ENCODE results near the gene FOLR3.
"Not testable (repeated sequence)": the region's sequence is repeated elsewhere in the genome, so short reads cannot be mapped to it uniquely, and the experiment has no call there.

The FOLR3 gene

DNA sequence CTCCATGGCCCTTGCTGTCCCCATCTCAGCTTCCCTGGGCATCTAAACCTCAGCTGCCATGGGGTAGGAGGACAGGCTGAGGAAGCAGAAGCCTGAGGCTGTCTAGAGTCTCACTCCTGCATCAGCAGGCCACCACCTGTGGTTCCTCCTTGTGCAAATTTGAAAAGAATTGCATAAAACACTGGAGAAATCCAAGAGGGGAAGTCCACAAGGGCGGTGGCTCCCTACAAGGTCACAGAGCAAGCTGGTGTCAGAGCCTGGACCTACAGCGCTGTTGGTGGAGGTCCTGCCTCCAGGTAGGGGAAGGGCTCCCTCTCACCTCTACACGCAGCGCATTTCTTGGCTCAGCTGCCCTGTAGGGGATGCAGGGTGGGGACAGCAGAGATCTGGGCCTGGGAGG is at the start of gene FOLR3:
TSS of gene FOLR3 (plus strand) at position 253 of the 400 bp plus-strand sequence. CDS start 228 bp downstream, outside the sequence.
- not testable (repeated sequence) for H3K4me1 ChIP-seq (ENCODE audit: insufficient read depth, low read length); H3K36me3 ChIP-seq (ENCODE audit: insufficient read depth, low read length); H3K9me3 ChIP-seq (ENCODE audit: control insufficient read depth, insufficient read depth, low read length); H3K9ac ChIP-seq (ENCODE audit: low read depth, low read length)

DNA sequence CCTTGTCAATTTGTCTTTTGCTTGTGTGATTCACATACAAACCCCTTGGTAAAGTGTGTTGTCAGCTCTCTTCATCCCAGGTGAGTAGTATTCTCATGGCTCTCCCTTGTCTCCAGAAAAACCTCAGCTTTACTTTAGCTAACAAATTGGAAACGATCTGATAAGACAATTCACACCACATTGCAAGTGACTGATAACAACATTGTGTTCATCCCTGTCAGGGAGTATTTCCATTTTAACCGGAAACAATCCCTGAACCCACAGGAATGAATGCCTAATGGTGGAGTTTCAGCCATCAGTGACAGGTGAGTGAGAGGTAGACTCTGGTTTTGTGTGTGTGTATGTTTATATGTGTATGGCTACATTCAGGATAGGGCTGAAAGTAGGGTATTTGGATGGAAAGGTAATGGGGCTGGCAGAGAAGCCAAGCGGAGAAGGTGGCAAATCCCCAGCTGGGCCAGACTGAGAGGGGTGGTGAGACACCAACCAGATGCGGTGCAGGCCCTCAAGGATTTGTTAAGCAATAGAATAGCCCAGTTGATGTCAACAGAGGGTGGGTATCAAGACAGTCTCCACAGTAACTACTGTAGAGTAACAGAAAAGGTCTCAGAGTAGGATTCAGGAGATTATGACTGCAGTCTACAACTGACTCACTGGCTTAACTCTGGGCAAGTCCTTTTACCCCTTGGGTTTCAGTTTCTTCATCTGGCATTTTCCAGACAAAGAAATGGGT is 47.3 kb upstream of the FOLR3 start:
- no peaks in the 10 kb centered on the region for H3K9me3 ChIP-seq (ENCODE audit: control insufficient read depth, insufficient read depth, low read length)

DNA sequence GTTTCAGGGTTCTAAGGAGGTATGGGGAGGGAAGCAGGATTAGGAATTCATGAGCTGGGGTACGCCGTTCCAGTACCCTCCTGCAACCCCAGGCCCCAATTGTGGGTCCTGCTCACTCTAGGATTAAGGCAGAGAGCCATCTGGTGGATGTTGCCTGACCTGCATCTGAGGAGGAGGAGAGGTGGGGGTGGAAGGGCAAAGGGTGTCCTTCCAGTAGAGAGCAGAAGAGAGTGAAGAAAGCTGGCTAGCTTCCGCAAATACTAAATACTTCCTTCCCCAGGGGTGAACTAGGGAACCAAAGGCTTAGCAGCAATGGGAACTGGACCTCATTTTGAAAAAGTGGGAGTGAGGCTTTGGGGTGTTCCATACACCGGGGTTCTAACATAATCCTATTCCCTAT is 44.2 kb upstream of the FOLR3 start:
- Histone ChIP-seq H3K9ac (ENCODE audit: low read depth, low read length) (no peak overlapping the region), H3K9me3 (ENCODE audit: control insufficient read depth, insufficient read depth, low read length) (no peaks in the 10 kb centered on the region), H3K36me3 (ENCODE audit: insufficient read depth, low read length) (0 out of 2 replicates have a peak, but pooled peaks cover 5% of the 10 kb centered on the region), H3K4me1 (ENCODE audit: insufficient read depth, low read length) (no peaks in the 10 kb centered on the region)

More for the DNA sequence above, 47.3 kb upstream of the FOLR3 start:
- no peaks in the 10 kb centered on the region for H3K4me1 ChIP-seq (ENCODE audit: insufficient read depth, low read length)
- no peaks in the 10 kb centered on the region for H3K36me3 ChIP-seq (ENCODE audit: insufficient read depth, low read length)
- H3K9ac ChIP-seq (ENCODE audit: low read depth, low read length) = no peak overlapping the region

DNA sequence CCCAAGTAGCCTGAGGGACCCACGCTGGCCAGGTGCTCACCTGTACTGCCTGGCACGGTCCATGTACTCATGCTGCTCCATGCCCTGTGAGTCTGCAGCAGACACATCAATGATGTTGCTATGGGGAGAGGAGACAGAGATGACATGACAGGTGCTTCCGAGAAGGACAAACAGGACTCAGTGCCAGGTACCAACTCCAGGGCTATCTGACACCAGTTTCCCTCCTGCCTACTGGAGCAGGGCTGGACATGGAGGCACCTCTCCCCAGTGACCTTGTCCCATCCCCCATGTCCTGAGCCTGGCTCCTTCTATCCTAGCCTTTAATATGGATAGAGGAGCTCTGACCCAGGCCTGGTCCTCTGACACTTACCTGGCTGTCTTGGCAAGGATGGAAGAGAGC is 36.8 kb upstream of the FOLR3 start:
- H3K4me1 ChIP-seq (ENCODE audit: insufficient read depth, low read length) = 0 out of 2 replicates have a peak, but pooled peaks cover 4% of the 10 kb centered on the region
- no peak overlapping the region for H3K9ac ChIP-seq (ENCODE audit: low read depth, low read length)
- H3K9me3 ChIP-seq (ENCODE audit: control insufficient read depth, insufficient read depth, low read length) = no peaks in the 10 kb centered on the region
- H3K36me3 ChIP-seq (ENCODE audit: insufficient read depth, low read length) = peaks cover 9% of the 10 kb centered on the region

DNA sequence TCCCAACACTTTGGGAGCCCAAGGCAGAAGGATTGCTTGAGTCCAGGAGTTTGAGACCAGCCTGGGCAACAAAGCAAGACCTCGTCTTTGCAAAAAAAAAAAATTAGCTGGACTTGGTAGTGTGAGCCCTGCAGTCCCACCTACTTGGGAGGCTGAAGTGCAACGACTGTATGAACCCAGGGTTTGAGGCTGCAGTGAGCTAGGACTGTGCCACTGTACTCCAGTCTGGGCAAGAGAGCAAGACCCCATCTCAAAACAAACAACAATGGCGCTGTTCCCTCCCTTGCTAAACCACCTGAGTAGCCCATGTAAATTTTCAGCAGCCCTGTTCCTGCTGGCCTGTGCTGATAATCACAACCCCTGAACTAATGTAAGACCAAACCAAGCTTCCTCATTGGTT is 35.5 kb upstream of the FOLR3 start:
- Histone ChIP-seq H3K36me3 (ENCODE audit: insufficient read depth, low read length) (peaks cover 4% of the 10 kb centered on the region), H3K9ac (ENCODE audit: low read depth, low read length) (no peak overlapping the region), H3K9me3 (ENCODE audit: control insufficient read depth, insufficient read depth, low read length) (no peaks in the 10 kb centered on the region), H3K4me1 (ENCODE audit: insufficient read depth, low read length) (0 out of 2 replicates have a peak, but pooled peaks cover 4% of the 10 kb centered on the region)

DNA sequence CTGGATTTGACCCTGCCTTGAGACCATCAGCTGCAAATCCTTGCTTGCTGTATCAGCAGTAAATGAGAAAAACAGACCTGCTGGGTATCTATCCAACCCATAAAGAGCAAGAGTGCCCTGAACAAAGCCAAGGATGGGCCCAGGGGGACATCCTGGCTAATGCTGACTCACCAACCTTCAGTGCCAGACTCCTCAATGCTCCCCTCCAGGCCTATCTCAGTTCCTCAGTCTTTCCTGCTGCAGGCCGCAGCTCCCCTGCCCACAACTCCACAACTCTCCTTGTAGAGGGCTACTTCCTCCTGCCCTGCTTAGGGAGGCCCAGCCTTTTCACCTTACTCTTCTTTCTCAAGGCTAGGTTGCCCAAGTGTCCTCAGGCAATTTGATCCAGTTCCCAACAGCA is 35.1 kb upstream of the FOLR3 start:
- Histone ChIP-seq H3K9me3 (ENCODE audit: control insufficient read depth, insufficient read depth, low read length) (no peaks in the 10 kb centered on the region), H3K36me3 (ENCODE audit: insufficient read depth, low read length) (peaks cover 4% of the 10 kb centered on the region), H3K4me1 (ENCODE audit: insufficient read depth, low read length) (0 out of 2 replicates have a peak, but pooled peaks cover 4% of the 10 kb centered on the region), H3K9ac (ENCODE audit: low read depth, low read length) (no peak overlapping the region)

DNA sequence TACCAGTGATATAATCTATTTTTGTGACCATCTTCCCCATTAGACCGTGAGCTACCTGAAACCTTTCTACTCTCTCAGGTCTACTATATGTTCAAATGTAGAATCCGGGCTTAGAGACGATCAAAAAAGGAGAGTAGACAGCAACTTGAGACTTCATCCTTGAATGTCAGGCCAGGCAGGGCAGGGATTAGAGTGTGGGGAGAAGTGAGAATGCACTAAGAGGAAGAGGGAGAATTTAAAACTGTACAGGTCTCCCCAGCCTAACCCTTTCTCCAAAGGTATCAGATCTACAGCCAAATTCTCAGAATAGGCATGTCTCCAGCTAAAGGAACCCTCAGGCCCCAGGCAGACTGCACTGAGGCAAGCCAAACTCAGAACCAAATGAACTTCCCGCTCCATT is 33.4 kb upstream of the FOLR3 start:
- H3K9me3 ChIP-seq (ENCODE audit: control insufficient read depth, insufficient read depth, low read length) = no peaks in the 10 kb centered on the region
- 0 out of 2 replicates have a peak, but pooled peaks cover 4% of the 10 kb centered on the region for H3K4me1 ChIP-seq (ENCODE audit: insufficient read depth, low read length)
- peaks cover 4% of the 10 kb centered on the region for H3K36me3 ChIP-seq (ENCODE audit: insufficient read depth, low read length)
- H3K9ac ChIP-seq (ENCODE audit: low read depth, low read length) = peak overlapping the region; percentile 92

DNA sequence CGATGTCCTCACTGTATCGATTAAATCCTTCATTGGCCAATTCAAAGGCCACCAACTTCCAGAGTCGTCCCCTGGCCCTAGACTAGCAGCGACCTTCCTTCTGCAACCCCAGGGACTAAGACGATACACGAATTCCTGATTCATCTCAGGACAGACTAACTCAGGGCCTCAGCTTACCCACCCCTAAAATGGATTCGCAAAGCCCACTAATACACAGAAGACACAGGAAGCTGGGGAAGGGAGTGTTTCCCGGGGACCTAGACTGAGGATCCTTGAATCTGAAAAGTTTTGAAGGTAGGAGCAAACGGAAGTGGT is 32.9 kb upstream of the FOLR3 start:
- Histone ChIP-seq H3K9me3 (ENCODE audit: control insufficient read depth, insufficient read depth, low read length) (no peaks in the 10 kb centered on the region), H3K9ac (ENCODE audit: low read depth, low read length) (peak overlapping the region; percentile 92), H3K4me1 (ENCODE audit: insufficient read depth, low read length) (0 out of 2 replicates have a peak, but pooled peaks cover 4% of the 10 kb centered on the region), H3K36me3 (ENCODE audit: insufficient read depth, low read length) (peaks cover 1% of the 10 kb centered on the region)

DNA sequence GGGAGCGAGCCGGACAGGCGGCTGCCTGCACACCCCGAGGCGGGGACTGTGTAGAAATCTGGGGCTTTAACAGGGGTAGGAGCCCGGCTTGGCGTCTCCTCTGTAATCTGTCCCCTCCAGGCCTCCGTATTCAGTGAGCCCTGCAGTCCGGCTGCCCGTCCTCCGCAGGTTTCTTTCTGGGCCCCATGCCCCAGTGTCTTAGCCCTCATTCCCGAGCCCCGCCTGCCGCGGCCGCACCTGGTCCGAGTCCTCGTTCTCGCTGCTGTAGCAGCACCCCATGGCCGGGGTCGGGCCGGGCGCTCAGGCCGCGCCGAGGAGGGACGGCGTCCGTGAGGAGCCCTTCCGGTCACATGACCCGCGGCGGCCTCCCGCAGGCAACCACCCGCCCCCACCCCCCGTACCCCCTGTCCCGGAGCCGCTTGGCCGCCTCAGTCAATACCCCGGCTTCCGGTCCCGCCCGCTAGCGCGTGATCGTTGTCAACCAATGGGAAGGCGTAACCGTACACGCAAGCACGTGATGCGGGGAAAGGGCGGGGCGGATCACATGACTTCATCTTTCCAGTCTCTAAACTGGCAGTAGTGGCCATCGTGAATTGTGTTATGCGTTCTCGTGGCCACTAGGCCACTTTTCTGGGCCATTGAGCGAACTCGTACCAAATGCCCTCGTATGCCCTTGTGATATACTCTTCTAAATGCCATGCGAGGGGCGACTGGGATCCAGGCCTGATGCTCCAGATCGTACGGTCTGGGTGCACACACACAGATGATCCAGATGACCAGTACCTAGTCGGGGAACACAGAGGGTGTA is 32.4 kb upstream of the FOLR3 start, which contains the start of gene LAMTOR1:
TSS of gene LAMTOR1 (minus strand) at position 352 of the 808 bp plus-strand sequence. CDS start at position 279, 73 bp downstream.
- Histone ChIP-seq H3K4me1 (ENCODE audit: insufficient read depth, low read length) (0 out of 2 replicates have a peak, but pooled peaks cover 4% of the 10 kb centered on the region), H3K9me3 (ENCODE audit: control insufficient read depth, insufficient read depth, low read length) (no peaks in the 10 kb centered on the region), H3K9ac (ENCODE audit: low read depth, low read length) (peak within 1 kb of the TSS; percentile 92), H3K36me3 (ENCODE audit: insufficient read depth, low read length) (no peaks in the 10 kb centered on the region; the same call in 1 of the 2 replicates)

DNA sequence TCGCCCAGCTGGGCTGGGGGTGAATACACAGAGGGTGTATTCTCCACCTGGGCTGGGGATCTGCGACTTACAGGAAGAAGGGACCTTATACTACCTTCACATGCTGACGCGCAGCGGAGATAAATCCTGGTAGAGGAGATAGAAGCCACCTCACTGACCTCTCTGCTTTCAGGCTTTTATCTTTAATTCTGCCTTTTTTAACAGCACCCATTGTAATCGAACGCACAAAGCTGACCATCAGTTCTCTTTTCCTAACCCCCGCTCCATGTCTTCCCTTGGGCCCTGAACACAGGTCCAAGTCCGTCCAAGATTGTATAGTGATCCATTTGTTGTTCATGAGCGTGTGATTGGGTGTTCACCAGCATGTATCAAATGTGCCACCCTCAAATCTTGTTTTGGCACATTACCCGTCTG is 31.8 kb upstream of the FOLR3 start:
- Histone ChIP-seq H3K9me3 (ENCODE audit: control insufficient read depth, insufficient read depth, low read length) (no peaks in the 10 kb centered on the region), H3K36me3 (ENCODE audit: insufficient read depth, low read length) (no peaks in the 10 kb centered on the region; the same call in 1 of the 2 replicates), H3K4me1 (ENCODE audit: insufficient read depth, low read length) (0 out of 2 replicates have a peak, but pooled peaks cover 4% of the 10 kb centered on the region), H3K9ac (ENCODE audit: low read depth, low read length) (peak overlapping the region; percentile 44)

DNA sequence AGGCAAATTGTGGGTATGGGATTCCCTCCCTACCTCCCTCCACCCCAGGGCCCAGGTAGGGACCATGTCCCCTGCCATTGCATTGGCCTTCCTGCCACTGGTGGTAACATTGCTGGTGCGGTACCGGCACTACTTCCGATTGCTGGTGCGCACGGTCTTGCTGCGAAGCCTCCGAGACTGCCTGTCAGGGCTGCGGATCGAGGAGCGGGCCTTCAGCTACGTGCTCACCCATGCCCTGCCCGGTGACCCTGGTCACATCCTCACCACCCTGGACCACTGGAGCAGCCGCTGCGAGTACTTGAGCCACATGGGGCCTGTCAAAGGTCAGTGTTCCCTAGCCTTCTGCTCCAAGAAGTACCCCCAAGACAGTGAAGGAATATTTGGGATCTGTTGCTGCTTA is 29.6 kb upstream of the FOLR3 start, which contains the start of gene TOMT:
TSS of gene TOMT (plus strand) at position 37 of the 400 bp plus-strand sequence. CDS start at position 65, 28 bp downstream.
- Histone ChIP-seq H3K9me3 (ENCODE audit: control insufficient read depth, insufficient read depth, low read length) (no peaks in the 10 kb centered on the region), H3K4me1 (ENCODE audit: insufficient read depth, low read length) (0 out of 2 replicates have a peak, but pooled peaks cover 4% of the 10 kb centered on the region), H3K9ac (ENCODE audit: low read depth, low read length) (no peak within 1 kb of the TSS), H3K36me3 (ENCODE audit: insufficient read depth, low read length) (no peaks in the 10 kb centered on the region; the same call in 1 of the 2 replicates)

DNA sequence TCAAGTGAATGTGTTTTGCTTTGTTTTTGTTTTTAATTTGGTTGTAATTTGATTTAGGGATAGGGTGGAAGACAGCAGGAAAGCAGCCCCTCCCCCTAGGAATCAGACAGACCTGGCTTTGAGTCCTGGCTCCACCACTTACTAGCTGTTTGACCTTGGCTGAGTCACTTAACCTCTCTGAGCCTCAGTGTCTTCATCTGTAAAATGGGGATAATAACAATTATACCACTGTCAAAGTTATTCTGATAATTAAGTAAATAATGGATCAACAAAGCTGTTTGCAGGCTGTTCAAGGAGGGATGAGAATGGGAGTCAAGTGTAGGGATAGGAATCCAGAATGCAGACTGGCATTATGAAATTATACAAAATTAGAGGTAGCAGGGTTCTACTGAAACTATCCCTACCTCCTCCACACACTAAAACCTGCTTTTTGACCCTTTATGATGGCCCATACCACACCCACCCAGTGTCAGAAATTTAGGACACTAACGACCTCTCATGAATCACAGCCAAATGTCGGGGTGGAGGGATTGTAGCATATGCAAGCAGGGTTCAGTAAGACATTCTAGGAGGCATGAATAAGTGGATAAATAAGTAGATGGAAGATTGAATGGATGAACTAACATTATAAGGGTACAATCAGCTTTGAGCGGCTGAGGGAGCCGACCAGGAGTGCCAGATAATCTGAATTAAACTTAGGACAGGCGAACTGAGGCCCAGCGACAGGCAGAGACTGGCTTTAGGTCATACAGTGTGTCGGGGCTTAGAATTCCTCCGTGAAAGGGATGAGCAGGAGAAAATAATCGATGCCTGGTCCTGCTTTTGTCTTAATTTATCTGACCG is 24.0 kb upstream of the FOLR3 start:
- peak overlapping the region; percentile 96 for H3K9ac ChIP-seq (ENCODE audit: low read depth, low read length)

DNA sequence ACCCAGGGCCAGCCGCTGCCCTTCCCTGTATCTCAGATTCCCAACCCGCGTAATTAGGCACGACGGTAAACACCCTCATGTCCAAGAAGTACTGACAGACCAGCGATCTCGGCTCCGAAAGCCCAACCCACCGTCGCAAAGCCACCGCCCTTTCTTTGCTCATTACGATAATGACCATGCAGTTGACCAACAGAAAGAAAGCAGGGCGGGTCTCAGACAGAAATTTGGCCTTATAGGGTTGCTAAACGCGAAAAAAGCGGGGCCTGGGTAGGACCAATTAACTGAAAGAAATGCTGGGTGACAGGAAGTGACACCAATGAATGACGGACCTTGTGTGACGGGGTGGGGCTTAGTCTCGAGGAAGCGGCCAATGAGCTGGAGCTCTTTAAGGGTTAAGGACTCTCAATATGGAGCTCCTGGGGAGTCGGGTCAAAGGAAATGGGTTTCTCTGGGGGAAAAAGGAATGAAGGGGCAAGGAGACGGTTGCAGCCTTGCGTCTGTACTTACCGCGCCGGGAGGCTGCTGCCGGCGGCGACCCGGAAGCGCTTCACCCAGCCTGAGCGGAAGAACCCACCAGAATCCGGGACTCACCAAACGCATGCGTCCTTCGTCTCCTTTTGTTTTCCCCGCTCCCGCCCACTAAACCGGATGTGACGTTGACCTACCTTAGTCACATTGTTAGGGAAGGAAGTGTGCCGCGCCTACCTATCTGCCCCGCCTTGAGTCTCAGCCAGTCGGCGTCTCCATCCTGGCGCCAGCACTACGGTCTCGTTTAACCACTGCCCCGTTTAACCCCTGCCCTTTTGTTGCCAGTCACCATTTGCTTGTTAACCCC is 23.2 kb upstream of the FOLR3 start, which contains the start of gene ANAPC15:
TSS of gene ANAPC15 (minus strand) at position 553 of the 835 bp plus-strand sequence. CDS start 1,419 bp downstream, outside the sequence.
- no peaks in the 10 kb centered on the region for H3K36me3 ChIP-seq (ENCODE audit: insufficient read depth, low read length)
- H3K9me3 ChIP-seq (ENCODE audit: control insufficient read depth, insufficient read depth, low read length) = no peaks in the 10 kb centered on the region
- peaks cover 4% of the 10 kb centered on the region; the same call in 1 of the 2 replicates for H3K4me1 ChIP-seq (ENCODE audit: insufficient read depth, low read length)
- peak within 1 kb of the TSS; percentile 96 for H3K9ac ChIP-seq (ENCODE audit: low read depth, low read length)

More for the DNA sequence above, 24.0 kb upstream of the FOLR3 start:
- Histone ChIP-seq H3K4me1 (ENCODE audit: insufficient read depth, low read length) (peaks cover 4% of the 10 kb centered on the region; the same call in 1 of the 2 replicates), H3K36me3 (ENCODE audit: insufficient read depth, low read length) (no peaks in the 10 kb centered on the region), H3K9me3 (ENCODE audit: control insufficient read depth, insufficient read depth, low read length) (no peaks in the 10 kb centered on the region)
